ENCODE data around the gene ADD3. TPM values are rescaled to one million over a fixed set of nuclear protein-coding genes. Genes with fewer than 3 reads are reported as not detected.

The ADD3 gene
- polyA plus RNA-seq, 3 donors = 237 to 296 (median 280) TPM

DNA sequence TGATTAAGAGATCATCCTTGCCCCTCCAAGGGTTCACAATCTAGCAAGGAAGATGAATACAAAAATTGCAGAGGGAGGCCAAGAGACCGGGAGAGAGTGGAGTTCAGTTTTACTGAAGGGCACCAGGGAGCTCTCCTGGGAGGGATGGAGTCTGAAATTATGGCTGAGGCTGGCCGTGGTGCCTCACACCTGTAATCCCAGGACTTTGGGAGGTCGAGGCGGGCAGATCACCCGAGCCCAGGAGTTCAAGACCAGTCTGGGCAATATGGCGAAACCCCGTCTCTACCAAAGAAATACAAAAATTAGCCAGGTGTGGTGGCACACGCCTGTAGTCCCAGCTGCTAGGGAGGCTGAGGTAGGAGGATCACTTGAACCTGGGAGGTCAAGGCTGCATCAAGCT, 148.3 kb downstream of the ADD3 start:
- no peak for DNase-seq (ENCODE audit: extremely low read depth in 1 of 11, low read depth in 9 of 11, low spot score in 4 of 11)

DNA sequence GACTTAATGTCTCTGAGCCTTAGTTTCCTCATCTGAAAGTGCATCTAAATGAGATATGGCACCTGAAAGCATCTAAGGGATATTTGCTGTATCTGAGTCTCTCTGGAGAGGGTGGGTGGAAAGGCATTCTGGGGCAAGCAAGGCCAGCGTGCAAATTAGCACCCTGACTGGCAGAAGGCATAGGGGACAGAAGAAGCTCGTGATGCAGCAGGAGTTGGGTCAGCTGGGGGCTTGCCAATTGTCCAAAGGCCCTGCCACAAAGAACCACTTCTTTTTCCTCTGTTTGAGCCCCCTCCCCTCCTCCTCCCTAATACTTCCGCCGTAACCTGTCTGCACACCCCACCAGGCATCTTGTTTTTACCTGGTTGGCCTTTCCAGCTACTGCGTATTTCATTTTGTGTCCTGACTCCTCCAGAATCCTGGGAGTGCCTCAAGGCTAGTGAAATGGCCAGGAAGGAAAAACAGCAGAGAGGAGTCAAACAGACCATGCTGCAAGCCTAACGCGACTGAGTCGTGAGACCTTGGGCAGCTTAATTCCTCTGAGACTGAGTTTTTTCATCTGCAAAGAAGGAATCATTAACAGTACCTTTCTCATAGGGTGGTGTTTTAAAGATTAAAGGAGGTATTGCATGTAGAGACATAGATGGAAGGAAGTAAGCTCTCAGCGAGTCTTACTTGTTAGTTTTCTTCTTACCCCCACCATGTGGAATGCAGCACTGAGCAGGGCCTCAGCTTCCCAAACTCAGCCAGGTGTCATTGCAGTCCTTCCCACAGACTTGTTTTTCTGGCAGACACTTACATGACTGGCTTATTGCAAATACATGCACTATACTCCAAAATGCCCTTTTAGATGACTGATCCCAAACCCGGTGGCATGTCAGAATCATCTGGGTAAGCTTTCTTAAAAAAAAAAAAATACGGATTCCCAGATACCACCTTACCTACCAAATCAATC, 150.5 kb downstream of the ADD3 start:
- no peak for DNase-seq (ENCODE audit: extremely low read depth in 1 of 11, low read depth in 9 of 11, low spot score in 4 of 11)

DNA sequence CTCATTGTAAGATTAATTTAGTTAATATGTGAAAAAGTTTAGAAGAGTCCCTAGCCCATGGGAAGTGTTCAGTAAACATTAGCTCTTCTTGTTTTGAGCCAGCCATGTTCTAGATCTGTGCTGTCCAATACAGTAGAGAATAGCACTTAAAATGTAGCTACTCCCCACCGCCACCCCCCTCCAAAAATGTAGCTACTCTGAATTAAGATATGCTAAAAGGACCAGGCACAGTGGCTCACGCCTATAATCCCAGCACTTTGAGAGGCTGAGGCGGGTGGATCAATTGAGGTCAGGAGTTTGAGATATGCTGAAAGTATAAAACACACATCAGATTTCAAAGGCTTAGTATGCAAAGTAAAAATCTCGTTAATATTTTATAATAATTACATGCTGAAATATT, 152.3 kb downstream of the ADD3 start:
- DNase-seq (ENCODE audit: extremely low read depth in 1 of 11, low read depth in 9 of 11, low spot score in 4 of 11) = no peak

DNA sequence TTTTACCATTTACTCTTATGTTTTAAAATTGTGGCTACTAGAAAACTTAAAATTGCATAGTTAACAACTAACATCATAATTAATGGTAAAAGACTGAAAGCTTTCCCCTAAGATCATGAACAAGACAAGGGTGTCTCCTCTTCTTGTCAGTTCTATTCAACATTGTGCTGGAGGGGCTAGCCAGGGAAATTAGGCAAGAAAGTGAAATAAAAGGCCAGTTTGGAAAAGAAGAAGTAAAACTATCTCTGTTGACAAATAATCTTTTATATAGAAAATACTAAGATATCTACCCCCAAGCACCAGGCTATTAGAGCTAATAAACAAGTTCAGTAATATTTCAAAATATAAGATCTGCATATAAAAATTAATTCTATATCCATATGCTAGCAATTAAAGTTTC, 152.7 kb downstream of the ADD3 start:
- DNase-seq (ENCODE audit: extremely low read depth in 1 of 11, low read depth in 9 of 11, low spot score in 4 of 11) = no peak

DNA sequence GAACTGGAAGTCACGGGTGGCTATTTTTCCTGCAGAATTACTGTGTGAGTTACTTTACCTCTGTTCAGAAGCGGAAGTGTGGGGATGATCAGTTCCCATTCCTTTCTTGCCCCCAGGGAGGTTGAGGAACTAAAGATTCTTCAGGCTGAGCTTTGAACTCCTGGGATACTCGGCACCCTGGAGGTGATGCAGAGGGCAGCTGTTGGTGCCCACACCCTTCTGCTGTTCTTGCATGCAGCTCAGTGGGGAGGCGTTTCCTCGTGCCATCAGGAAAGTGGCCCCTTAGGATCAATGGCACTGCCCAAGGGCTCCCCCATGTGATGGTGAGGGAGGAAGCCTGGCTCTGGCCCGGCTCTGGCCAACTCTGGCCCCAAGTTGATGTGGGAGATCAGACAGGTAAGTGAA, 155.0 kb downstream of the ADD3 start:
- no peak for DNase-seq (ENCODE audit: extremely low read depth in 1 of 11, low read depth in 9 of 11, low spot score in 4 of 11)

DNA sequence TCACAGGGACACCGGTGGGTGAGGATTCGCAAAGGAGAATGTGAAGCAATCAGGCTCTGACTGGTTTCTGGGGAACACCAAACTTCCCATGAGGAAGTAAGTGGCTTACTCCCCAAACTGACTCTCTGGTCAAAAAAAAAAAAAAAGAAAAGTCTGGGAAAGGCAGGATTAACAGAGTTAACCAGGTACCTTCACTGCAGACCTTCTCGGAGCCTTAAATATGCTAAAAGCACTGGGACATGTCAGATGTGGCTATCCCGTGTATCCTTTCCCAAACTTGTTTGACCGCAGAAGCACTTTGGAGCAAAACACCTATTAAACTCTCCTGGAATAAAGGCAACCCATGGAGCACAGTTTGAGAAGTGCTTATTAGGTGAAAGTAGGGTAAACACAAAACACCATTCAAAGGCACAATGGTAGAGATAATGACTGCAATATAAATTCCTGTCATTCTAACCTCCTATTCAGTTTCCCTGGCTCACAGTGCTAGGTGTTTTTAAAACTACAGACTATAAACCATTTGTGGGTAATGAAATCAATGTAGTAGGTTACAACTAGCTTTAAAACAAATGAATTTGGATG, 155.5 kb downstream of the ADD3 start:
- DNase-seq (ENCODE audit: extremely low read depth in 1 of 11, low read depth in 9 of 11, low spot score in 4 of 11) = no peak

DNA sequence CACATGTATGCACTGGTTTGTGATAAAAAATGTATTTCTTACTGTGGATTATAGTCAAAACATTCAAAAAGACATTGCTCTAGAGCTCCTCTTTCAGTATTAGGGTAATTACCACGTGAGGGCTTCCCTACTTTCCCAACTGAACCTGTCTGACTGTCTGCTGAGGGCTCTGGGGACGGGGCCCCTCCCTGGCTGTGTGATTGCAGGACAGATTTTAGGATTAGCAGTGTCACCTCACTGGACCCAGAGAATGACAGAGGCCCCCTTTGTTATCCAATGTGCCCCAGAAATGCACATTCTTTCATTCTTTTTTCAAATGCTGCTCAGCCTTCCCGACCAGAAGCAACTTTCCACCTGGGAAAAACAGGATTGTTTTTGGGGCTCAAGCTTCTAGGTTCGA, 156.1 kb downstream of the ADD3 start:
- DNase-seq (ENCODE audit: extremely low read depth in 1 of 11, low read depth in 9 of 11, low spot score in 4 of 11) = no peak

DNA sequence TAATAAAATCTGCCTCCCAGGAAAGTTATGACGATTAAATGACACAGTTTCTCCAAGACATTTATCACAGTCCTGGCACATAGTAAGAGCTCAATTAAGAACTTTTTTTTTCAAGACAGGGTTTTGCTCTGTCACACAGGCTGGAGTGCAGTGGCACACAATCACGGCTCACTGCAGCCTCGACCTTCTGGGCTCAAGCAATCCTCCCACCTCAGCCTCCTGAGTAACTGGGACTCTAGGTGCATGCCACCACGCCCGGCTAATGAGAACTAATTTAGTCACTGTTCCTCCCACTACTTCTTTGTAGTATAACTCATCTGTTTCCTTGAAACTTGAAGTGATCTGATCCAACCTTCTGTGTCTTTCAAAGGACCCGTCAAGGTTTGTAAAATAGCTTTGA, 157.5 kb downstream of the ADD3 start:
- DNase-seq (ENCODE audit: extremely low read depth in 1 of 11, low read depth in 9 of 11, low spot score in 4 of 11) = no peak

DNA sequence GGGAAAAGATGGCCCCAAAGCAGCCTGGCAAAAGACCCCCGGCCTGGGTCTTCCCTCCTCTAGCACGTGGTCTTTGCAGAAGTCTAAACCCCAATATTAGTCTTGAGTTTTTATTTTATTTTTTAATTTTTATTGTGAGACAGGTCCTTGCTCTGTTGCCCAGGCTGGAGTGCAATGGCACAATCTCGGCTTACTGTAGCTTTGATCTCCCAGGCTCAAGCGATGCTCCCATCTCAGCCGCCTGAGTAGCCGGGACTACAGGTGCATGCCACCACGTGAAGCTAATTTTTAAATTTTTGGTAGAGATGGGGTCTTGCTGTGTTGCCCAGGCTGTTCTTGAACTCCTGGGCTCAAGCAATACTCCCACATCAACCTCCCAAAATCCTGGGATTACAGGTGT, 159.4 kb downstream of the ADD3 start:
- DNase-seq (ENCODE audit: extremely low read depth in 1 of 11, low read depth in 9 of 11, low spot score in 4 of 11) = no peak

DNA sequence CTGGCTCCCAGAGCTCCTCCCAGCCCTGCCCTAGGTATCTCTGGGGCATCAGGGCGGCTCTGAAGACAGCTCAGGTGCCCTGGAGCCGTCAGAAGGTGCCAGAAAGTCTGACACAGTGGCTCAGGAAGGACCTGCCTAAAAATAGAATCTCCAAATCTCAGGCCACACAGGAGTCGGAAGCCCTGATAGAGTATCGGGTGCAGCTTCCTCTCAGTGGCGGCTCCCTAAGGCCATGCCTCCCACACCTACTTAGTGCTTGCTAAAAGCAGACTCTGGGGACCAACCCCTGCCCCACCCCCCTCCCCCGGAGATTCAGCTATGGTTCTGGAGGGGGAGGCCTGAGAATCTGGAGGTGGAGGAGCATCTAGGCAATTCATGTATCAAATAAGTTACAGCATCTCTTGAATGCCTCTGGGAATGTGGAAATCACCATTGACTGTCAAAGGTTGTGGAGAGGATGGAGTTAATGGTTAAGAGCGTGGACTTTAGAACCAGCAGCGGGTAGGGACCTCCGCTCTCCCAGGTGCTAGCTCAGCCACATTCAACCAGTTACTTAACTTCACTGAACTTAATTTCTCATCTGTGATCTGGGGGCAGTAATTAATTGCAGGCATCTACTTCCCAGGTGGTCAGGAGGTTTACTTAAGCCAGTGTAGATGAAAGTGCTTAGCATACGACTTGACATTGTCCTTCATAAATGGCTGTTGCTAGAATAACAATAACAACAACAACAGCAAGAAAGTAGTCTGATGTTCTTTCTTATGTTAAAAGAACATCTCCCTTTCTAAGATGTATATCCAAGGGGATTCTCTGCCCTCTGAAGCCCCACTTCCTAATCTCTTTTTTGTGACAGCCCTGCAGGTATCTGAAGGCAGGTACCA, 161.1 kb downstream of the ADD3 start:
- DNase-seq (ENCODE audit: extremely low read depth in 1 of 11, low read depth in 9 of 11, low spot score in 4 of 11) = no peak

DNA sequence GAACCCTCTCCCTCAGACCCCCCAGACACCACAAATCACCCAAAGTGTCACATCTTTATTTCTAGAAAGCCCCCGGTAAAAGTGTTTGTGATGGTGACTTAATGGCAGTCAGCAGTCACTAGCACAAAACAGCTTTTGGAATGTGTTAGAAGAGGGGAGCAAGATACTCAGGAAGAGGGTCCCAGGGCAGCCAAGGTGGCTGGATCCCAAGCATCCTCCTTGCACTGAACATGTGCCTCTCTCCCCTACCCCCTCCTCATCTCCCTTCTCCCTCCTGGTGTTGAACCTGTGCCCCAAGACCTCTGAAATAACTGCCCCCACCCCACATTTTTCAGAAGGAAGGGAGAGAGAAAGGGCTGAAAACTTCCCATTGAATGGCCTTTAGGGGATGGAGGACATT, 161.8 kb downstream of the ADD3 start:
- DNase-seq (ENCODE audit: extremely low read depth in 1 of 11, low read depth in 9 of 11, low spot score in 4 of 11) = no peak

DNA sequence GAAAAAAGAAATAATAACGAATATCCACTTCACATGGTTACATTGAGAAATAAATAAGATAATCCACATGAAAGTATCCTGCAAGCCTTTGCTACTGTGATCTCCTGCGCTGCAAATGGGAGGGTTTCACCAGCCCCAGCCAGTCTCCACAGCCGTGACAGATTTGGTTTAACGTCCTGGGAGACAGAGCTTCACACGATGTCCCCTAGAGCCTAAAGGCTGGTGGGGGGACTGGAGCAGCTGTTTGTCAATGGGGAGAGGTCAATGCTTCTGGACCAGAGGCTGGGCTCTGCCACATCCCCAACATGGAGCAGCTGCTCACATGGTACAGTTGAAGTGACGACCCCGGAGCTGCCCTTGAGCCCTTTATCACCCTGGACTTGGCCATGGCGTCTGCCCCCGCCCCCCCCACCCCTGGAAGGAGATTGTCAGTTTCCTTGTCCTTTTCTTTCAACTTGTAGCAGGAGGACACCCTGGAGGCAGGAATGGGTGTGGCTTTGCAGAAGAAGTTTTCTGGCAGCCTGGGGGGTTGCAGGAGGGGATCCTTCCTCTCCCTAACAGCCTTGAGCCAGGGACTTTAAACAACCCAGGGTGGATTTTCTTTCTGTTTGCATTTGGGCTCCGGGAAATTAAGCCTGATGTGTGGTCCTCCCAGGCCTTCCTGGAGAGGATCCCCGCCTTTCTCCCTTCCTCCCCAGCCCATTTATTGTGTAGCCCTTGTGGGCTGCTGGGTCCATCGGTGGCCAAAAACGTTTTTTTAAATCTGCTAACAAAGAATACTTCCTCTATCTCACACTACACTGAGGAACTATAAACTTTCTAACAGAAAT, 162.6 kb downstream of the ADD3 start:
- no peak for DNase-seq (ENCODE audit: extremely low read depth in 1 of 11, low read depth in 9 of 11, low spot score in 4 of 11)

DNA sequence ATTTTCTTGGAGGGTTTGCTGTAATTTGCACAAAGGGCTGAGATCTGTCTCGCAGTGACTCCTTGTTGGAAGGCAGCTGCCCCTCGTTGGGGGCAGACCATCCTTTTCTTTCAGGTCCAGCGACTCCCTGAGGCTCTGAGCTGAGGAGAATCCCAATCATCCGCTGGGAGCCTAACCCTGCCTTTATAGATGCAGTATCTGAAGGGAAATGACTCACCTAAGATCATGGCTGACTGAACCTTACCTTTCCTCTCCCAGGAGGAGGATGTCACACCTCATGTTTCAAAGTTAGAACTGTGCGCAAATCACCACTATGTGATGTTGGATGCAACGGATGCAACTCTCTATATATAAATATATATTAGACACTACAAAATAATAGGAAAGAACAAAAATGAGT, 163.2 kb downstream of the ADD3 start:
- DNase-seq (ENCODE audit: extremely low read depth in 1 of 11, low read depth in 9 of 11, low spot score in 4 of 11) = no peak

DNA sequence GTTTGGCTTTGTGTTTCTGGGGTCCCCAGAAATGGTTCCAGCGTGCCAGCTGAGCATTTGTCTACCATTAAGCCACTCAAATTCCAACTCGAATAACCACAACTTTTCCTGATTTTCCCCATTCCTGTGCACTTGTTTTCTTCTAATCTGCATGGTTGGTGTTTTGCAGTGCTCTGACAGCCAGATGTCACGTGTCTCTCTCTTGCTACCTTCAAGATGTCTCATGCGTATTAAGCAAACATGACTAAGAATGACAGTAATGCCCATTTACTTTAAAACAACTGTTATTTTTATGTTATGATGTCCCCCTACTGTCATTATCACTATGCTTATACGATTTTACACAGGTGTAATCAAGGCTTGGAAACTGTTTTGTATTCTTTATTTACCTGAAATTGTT, 164.4 kb downstream of the ADD3 start:
- no peak for DNase-seq (ENCODE audit: extremely low read depth in 1 of 11, low read depth in 9 of 11, low spot score in 4 of 11)

DNA sequence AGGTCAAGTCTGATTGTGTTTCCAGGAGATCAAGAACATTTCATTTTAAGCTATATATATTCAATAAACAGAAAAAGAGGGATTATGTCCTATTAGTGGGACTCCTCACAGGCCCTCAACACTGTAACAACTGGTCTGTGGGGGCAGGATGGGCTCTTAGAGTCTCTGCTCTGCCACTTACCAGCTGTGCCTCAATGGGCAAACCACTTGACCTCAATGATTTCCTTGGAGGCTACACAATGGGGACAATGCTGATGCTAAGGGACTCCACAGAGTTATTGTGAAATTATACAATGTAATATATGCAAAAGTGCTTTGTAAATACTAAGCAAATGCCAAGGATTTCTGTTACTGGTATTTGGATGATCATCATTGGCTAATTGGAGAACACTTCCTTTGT, 166.4 kb downstream of the ADD3 start:
- no peak for DNase-seq (ENCODE audit: extremely low read depth in 1 of 11, low read depth in 9 of 11, low spot score in 4 of 11)

DNA sequence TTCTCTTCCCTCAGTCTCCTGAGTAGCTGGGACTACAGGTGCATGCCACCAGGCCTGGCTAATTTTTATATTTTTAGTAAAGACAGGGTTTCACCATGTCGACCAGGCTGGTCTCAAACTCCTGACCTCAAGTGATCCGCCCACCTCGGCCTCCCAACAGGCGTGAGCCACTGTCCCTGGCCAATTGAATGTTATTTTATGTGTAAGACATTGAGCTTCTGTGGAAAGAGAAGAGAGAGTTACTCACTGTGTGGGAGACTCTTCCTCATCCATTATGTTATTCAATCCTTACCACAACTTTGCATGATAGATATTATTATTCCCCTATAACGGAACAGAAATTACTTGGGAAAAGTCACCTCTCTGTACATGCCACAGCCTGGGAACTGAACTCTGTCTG, 167.0 kb downstream of the ADD3 start:
- no peak for DNase-seq (ENCODE audit: extremely low read depth in 1 of 11, low read depth in 9 of 11, low spot score in 4 of 11)

DNA sequence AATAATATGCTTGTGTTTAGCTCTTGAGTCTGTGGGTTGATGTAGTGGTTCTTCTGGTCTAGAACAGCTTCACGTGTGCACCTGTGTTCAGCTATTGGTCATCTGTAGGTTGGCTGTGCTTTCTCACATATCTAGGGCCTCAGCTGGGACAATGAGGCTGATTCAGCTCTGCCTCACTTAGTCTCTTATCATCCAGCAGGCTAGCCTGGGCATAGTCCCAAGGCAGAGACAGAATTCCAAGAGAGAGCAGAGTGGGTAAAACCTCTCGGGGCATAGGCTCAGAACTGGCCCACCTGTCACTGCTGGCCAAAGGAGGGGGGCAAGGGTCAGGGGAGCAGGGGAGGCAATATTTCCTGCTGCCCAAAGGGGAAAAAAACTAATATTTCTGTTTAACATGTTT, 167.6 kb downstream of the ADD3 start:
- DNase-seq (ENCODE audit: extremely low read depth in 1 of 11, low read depth in 9 of 11, low spot score in 4 of 11) = no peak

DNA sequence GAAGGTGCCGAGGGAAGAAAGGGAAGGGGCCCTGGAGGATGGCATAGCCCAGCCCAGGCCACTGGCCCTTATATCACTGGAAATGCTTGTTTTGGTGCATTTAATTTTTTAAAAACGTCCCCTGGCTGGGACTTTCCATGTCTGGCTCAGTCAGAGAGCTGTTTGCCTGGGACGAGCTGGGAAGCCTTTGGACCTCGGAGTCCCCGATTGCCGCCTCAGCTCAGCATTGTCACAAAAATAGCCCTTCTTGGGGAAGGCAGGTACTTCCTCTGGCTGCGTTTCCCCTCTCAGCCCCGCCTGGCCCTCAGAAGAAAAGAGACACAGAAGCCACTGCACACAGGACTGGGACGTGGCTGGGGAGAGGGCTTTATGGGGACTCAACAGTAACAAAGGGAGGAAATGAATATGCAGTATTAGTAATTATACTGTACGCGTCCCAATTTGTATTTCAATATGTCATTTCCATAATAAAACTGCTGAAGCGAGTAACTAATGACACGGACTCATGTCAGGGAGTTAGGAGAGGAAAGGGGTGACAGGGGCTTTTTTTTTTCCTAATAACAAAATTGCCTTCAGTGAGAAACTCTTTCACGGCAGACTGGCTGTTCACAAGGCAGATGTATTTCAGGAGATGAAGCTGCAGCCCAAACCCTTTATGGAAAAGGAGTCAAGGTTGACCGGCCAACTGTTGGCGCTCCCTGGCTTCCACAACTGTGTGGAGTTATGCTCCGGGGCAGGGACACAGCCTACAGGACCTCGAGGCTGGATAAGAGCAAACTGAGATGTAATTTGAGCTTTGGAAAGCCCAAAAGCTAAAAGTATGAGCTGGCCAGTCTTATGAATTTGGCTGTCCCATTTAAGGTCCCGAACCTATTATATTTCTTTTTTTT, 168.6 kb downstream of the ADD3 start:
- no peak for DNase-seq (ENCODE audit: extremely low read depth in 1 of 11, low read depth in 9 of 11, low spot score in 4 of 11)

Measured in renal cortex interstitium (tissue), 11 donors.